Fibroblast of the aortic adventitia (primary cell): Measurements from ENCODE around the gene LRRC8C. TPM values are rescaled to one million over a fixed set of nuclear protein-coding genes. Genes with fewer than 3 reads are reported as not detected.

Experiments used
- DNase-seq: peaks from one replicate; pipeline ENCODE4 v3.0.0-alpha.2; 2010; ENCODE audit warnings: low read depth
- H3K4me3 ChIP-seq: 2 replicates; pipeline ENCODE4 v1.5.1; 2011; ENCODE audit warnings: low read depth, mild to moderate bottlenecking, control low read depth, low read length, moderate library complexity
- CTCF ChIP-seq: IDR thresholded peaks from 2 replicates; pipeline ENCODE4 v1.5.1; 2011; ENCODE audit warnings: mild to moderate bottlenecking, low read length, control low read depth, inconsistent platforms; ENCODE audit not compliant: insufficient read depth
- total RNA-seq: library from RNA; depleted of rRNA; stranded (reverse); fragments of >200 nt; gene quantifications from 2 replicates; pipeline ENCODE4 v1.2.3, GENCODE V29; 2012; ENCODE audit warnings: low replicate concordance

Gene LRRC8C
- total RNA-seq, 1 donor: 25.3 TPM

- H3K4me3 ChIP-seq: no peak overlapping the region
- no peak for DNase-seq
- no peak for TF ChIP-seq CTCF
Observed at GRCh38 chr1:89739844-89740216, 106.9 kb downstream of the LRRC8C start.

GRCh38 chr1:89743788-89744187 is 110.9 kb downstream of the LRRC8C start:
- TF ChIP-seq CTCF: no peak
- peak; percentile 10 for DNase-seq
- no peak overlapping the region for H3K4me3 ChIP-seq

- no peak for DNase-seq
- H3K4me3 ChIP-seq: no peak overlapping the region
- no peak for TF ChIP-seq CTCF
Observed at GRCh38 chr1:89746424-89747149, 113.7 kb downstream of the LRRC8C start.

GRCh38 chr1:89753761-89754160 is 120.8 kb downstream of the LRRC8C start:
- no peak overlapping the region for H3K4me3 ChIP-seq
- TF ChIP-seq CTCF: no peak
- DNase-seq: no peak

GRCh38 chr1:89754518-89754917 is 121.6 kb downstream of the LRRC8C start:
- DNase-seq: peak; percentile 66
- TF ChIP-seq CTCF: no peak
- no peak overlapping the region for H3K4me3 ChIP-seq

GRCh38 chr1:89755591-89755990 is 122.7 kb downstream of the LRRC8C start:
- TF ChIP-seq CTCF: no peak
- no peak overlapping the region for H3K4me3 ChIP-seq
- no peak for DNase-seq

- DNase-seq: no peak
- no peak for TF ChIP-seq CTCF
- H3K4me3 ChIP-seq: no peak overlapping the region
Observed at GRCh38 chr1:89757532-89757931, 124.6 kb downstream of the LRRC8C start.
